Mucosa of descending colon (tissue), 3 donors: Measurements from ENCODE around the gene RRP9. TPM values are rescaled to one million over a fixed set of nuclear protein-coding genes. Genes with fewer than 3 reads are reported as not detected.

Experiments
- ATAC-seq: fragments of 200-7000 bp; cut with Tn5 transposase; one replicate; pipeline ENCODE4 v1.9.1; 2020; ENCODE audit warnings: mild to moderate bottlenecking, moderate library complexity
- DNase-seq, 3 donors: peaks; one replicate each; pipeline ENCODE4 v3.0.0-alpha.2; 2020
- H3K36me3 ChIP-seq: fragments of 200-600 bp; one replicate; pipeline ENCODE4 v1.8.0; 2021; ENCODE audit warnings: low read depth, mild to moderate bottlenecking
- H3K4me1 ChIP-seq: fragments of 200-600 bp; one replicate; pipeline ENCODE4 v1.8.0; 2021; ENCODE audit warnings: low read depth, mild to moderate bottlenecking
- H3K4me3 ChIP-seq: fragments of 200-600 bp; one replicate; pipeline ENCODE4 v1.8.0; 2021; ENCODE audit warnings: mild to moderate bottlenecking
- H3K9me3 ChIP-seq: fragments of 200-600 bp; one replicate; pipeline ENCODE4 v1.8.0; 2021; ENCODE audit warnings: mild to moderate bottlenecking
- CTCF ChIP-seq: fragments of 200-600 bp; IDR thresholded peaks from one replicate; pipeline ENCODE4 v1.8.0; 2022; ENCODE audit warnings: antibody characterized with exemption, mild to moderate bottlenecking
- intact Hi-C, 2 donors: fragments of 100-400 bp; cut with DNase I in 1 of 2; cut with micrococcal nuclease in 1 of 2; formaldehyde crosslinking; loops; one replicate each; pipeline versions ENCODE4 v1.11.0 to v1.11.1; 2022; cut with DNase I, micrococcal nuclease
- total RNA-seq, 3 donors: library from RNA; stranded (reverse); fragmentation: NEBNext Ultra II Directional in 2 of 3; extraction: Animal tissue kit (Norgen Biotek cat#: 25700) in 2 of 3; gene quantifications; one replicate each; pipeline versions ENCODE4 v1.2.1 to v1.2.4, GENCODE V29; 2021 to 2023
- donor health status: DM: no; HTN: no; CAD: no; lungs with moderate emphysema.
- donor health status: DM: no; HTN: no; CAD: no.
- donor health status: DM: no; HTN: yes; CAD: no.

The RRP9 gene
- total RNA-seq, 3 donors from 2014 or later: 11.9 to 15.7 (median 15.3) TPM

- DNase-seq (peak; percentile 49 to 81 (median 72)), ATAC-seq (peak; percentile 33)
- Histone ChIP-seq H3K4me3 (peak overlapping the region; percentile 15), H3K36me3 (no peaks in the 10 kb centered on the region), H3K9me3 (no peaks in the 10 kb centered on the region), H3K4me1 (peaks cover 11% of the 10 kb centered on the region)
- TF ChIP-seq CTCF: peak; percentile 2
- intact Hi-C loops: no loop called here
Observed at GRCh38 chr3:51974277-51974962, 32.7 kb upstream of the RRP9 start.

- no peak for ATAC-seq
- Histone ChIP-seq H3K9me3 (no peaks in the 10 kb centered on the region), H3K36me3 (no peaks in the 10 kb centered on the region), H3K4me1 (peaks cover 20% of the 10 kb centered on the region), H3K4me3 (no peak overlapping the region)
- DNase-seq: peak in 1 of 3 donors; percentile 27
- no peak for TF ChIP-seq CTCF
- intact Hi-C loops: no loop called here
Observed at GRCh38 chr3:51971350-51971749, 29.6 kb upstream of the RRP9 start.

GRCh38 chr3:51970606-51971300 is 29.0 kb upstream of the RRP9 start:
- ATAC-seq (no peak), DNase-seq (peak in 2 of 3 donors; percentile 48 to 56)
- intact Hi-C loops: no loop called here
- no peak overlapping the region for H3K4me3 ChIP-seq
- peaks cover 20% of the 10 kb centered on the region for H3K4me1 ChIP-seq
- no peak for TF ChIP-seq CTCF
- H3K9me3 ChIP-seq: no peaks in the 10 kb centered on the region
- H3K36me3 ChIP-seq: no peaks in the 10 kb centered on the region

GRCh38 chr3:51969841-51970240 is 28.1 kb upstream of the RRP9 start:
- no peak for TF ChIP-seq CTCF
- intact Hi-C loops: no loop called here
- H3K4me1 ChIP-seq: peaks cover 17% of the 10 kb centered on the region

GRCh38 chr3:51968883-51969678 is 27.4 kb upstream of the RRP9 start:
- H3K9me3 ChIP-seq: no peaks in the 10 kb centered on the region
- peak in 1 of 3 donors; percentile 35 for DNase-seq
- H3K4me1 ChIP-seq: peaks cover 17% of the 10 kb centered on the region
- intact Hi-C loops: no loop called here
- no peaks in the 10 kb centered on the region for H3K36me3 ChIP-seq
- no peak overlapping the region for H3K4me3 ChIP-seq
- no peak for ATAC-seq
- no peak for TF ChIP-seq CTCF

More at GRCh38 chr3:51969841-51970240, 28.1 kb upstream of the RRP9 start:
- Histone ChIP-seq H3K9me3 (no peaks in the 10 kb centered on the region), H3K36me3 (no peaks in the 10 kb centered on the region), H3K4me3 (no peak overlapping the region)
- DNase-seq (peak in 1 of 3 donors; percentile 27), ATAC-seq (no peak)
